Activated T-cell treated with anti-CD3 and anti-CD28 coated beads for 1 hour (primary cell): ENCODE results near the gene CCDC167.
"Not testable (repeated sequence)": the region's sequence is repeated elsewhere in the genome, so short reads cannot be mapped to it uniquely, and the experiment has no call there.

ENCODE experiments used
- DNase-seq: peaks from one replicate; pipeline ENCODE4 v3.0.0-alpha.2; 2020; ENCODE audit warnings: low read depth

The CCDC167 gene

GRCh38 chr6:37463110-37463509 lies 36.6 kb downstream of the CCDC167 start:
- DNase-seq: no peak

- no peak for DNase-seq
Observed at GRCh38 chr6:37460805-37461204, 38.9 kb downstream of the CCDC167 start.

DNA sequence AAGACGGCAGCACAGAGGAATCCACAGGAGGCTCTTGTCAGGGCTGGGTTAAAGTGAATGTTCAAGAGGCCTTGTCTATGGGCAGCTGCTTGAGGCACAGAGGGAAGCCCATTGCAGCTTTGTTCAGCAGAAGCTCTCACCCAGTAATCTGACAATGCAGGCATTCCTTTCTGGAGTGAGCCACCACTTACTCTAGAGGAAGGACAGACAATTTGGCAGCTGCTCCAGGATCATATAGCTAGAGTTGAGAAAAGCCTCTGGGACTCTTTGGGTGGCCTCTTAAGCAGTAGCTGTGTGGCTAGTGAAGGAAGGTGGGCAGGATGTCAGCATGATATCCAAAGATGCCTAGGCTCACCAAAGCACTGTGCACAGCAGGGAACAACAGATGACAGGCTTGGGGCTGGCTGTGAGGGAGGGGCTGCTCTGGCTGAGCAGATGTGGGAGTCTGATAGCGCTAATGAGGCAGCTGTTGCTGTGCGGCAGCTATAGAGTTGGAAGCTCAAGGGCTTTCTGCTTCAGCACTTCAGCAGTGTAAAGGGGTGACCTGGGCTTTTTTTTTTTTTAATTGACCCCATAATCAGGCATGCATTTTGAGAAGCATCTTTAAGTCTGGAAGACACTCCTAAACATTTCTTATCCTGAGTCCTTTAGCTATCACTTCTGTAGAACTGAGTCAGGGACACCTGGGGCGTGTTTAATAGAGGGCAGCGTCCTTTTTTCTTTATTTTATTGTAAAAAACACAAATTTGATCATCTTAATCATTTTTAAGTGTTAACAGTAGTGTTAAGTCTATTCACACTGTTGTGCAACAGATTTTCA lies 39.5 kb downstream of the CCDC167 start:
- no peak for DNase-seq

DNA sequence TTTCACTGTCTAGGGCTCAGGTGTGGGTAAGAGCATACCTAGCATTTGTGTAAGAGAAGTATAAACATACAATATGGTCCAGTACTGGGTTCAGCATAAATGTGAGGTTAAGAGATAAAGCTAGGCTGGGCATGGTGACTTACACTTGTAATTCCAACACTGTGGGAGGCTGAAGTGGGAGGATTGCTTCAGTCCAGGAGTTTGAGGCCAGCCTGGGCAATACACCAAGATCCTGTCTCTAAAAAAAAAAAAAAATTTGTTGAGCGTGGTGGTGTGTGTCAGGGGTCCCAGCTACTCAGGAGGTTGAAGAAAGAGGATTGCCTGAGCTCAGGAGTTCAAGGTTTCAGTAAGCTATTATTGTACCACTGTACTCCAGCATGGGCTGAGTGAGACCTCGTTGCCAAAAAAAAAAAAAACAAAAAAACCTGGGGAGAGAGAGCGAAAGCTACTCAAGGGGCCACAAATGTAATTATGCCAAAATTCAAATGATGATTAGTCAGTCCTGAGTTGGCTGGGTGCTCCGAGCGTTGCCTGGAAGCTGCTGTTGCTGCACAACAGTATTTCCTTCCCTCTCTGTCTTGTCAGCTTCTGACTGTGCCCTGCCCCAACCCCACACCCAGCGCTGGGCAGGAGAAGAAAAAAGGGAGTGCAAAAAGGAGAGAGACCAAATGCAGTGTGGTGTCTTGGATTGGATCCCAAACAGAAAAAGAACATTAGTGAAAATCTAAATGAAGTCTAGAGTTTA lies 42.7 kb downstream of the CCDC167 start:
- DNase-seq: no peak

DNA sequence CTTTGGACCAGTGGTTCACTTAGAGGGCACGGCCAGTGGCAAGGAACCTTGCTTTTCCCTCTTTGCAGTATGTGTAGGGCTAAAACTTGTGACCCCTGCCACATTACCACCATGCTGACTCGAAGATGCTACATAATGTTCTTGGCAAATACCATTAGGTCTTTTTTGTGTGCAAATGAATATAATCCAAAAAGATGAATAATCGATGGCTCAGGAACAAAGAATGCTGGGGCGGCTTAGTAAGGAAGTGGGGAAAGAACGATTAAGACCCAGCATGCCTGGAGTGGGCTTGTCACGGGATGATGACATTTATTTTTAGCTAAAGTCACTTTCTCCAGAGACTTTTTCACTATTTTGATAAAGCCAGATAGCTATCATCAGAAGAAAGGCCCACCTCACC lies 43.6 kb downstream of the CCDC167 start:
- DNase-seq: no peak

DNA sequence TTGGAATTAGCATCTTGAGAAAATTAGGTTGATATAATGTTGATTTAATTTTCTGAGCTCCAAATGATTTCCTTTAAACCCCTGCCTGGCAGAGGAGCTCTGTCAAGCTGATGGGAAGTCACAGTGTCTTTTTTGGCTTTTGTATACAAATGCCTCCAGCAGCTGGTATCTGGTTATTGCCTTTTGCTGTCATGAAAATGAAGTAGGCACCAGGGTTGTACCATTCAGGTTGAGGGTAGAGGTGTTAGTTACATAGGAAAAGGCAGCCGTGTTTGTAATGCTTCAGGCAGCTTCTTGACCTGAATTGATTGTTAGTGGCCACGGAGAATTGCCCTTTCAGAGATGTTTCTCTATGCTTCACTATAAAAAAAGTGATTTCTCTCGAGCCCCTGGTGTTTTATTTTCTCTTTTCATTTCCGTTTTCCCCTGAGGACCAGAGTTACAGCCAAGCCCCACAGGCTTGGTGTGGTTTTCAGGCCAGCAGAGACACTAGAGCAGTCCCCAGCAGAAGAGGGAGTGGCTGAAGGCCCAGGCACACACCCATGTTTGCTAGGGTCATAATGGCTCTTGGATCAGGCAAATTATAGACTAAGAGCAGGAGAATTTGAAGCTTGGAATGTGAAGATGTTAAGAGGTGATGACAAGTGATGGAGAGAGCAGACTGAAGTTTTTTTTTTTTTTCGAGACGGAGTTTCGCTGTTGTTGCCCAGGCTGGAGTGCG lies 45.1 kb downstream of the CCDC167 start:
- DNase-seq: no peak

GRCh38 chr6:37452522-37452921 lies 47.2 kb downstream of the CCDC167 start:
- no peak for DNase-seq

DNA sequence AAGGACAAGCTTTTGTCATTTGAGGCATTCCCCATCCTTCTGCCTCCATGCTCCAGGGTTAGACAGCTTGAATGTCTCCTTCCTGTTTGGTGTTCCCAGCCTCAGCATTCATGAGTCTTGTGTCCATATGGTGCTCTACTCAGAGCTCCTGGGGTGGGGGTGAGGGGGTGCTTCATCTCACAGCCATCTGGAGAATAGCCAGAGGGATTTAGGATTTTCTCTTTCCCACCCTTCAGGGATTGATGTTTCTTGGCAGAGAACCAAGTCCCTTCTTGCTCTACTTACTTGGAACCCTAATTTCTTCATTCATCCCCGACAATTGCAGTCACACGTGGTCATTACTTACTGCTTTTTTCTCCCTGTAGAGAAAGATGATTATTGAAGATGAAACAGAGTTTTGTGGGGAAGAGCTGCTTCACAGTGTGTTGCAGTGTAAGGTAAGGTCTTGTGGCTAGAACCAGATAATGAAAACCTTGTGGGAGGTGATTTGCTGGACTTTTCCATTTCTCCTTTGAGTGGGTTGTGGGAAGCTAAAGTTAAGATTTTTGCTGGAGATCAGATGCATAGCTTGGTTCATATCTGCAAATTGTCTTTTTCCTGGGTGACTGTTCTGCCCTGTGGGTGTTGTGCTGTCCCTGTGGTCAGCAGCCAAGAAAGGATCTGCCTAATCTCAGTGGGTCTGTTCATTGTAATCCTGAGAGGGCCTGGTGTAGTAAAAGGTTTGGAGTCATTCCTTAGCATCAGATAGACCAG lies 48.1 kb downstream of the CCDC167 start:
- DNase-seq: no peak

DNA sequence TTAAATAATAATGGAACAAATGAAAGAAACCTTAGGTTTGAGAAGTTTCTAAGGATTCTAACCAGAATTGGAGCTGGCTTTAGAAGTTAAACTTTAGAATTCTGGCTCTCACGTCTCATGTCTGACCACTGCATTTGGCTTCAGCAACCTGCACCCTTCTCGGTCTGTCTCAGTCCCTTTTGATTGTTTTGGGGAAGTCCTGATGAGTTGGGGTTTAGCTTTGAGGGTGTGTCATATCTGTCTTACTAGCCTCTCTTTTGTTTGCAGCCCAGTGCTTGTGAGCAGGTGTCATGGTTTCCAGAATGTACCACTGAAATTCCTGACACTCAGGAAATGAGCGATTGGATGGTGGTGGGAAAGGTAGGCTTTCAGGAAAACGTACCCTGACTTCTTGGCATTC lies 49.7 kb downstream of the CCDC167 start:
- DNase-seq: no peak

GRCh38 chr6:37443216-37443542 lies 56.5 kb downstream of the CCDC167 start:
- DNase-seq: not testable (repeated sequence)

- no peak for DNase-seq
Observed at GRCh38 chr6:37442416-37443215, 57.1 kb downstream of the CCDC167 start.

DNA sequence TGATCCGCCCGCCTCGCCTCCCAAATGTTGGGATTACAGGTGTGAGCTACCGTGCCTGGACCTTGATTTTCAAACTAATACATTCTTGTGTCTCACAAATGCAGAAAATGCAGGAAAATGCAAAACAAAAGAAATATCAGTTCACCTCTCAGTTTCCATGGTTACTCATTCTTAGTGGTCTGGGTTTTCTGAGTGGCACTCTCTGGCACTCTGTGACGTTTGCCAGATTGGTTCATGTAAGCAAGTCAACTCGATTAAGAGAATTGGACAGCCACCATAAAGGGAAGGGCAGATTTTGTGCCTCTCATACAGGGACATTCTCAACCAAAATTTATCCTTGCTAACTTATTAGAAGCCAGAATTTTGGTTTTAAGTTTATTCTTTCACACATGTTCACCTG lies 58.0 kb downstream of the CCDC167 start:
- DNase-seq: no peak

- no peak for DNase-seq
Observed at GRCh38 chr6:37438930-37439329, 60.8 kb downstream of the CCDC167 start.

DNA sequence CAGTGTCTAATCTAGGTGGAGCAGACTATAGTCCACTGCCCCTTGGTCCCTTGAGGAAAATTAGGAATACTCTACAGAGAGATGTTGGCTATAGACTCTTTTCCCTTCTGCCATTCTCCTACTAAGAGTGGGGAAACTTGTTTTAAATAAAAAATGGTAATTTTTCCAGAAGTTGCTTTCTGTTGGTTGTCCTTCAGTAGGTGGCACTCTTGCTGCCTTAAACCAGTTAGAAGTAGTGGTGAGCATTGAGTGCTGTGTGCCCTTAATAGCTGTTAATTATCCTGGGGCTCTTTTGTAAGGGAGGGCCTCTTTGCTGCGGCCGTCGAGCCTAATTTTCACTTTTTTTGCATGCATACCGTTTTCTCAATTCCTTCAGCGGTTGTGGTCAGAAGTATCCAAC lies 63.9 kb downstream of the CCDC167 start:
- DNase-seq: no peak

- no peak for DNase-seq
Observed at GRCh38 chr6:37435373-37435772, 64.3 kb downstream of the CCDC167 start.

GRCh38 chr6:37433657-37434271 lies 65.9 kb downstream of the CCDC167 start:
- DNase-seq: no peak
